ENCODE results near the gene CD200R1. TPM values are rescaled to one million over a fixed set of nuclear protein-coding genes. Genes with fewer than 3 reads are reported as not detected.

Gene CD200R1
- total and polyA plus RNA-seq, 2 of the 8 experiments (the other 6 are each of a cell fraction or from before 2014, with no cell fraction given), result 0.02 TPM; not detected in 1

- no peak for TF ChIP-seq CHD7 (IDR thresholded peaks at IDR 0.05; ENCODE audit: insufficient replicate concordance, low read length)
- no peak for TF ChIP-seq TCF12 (IDR thresholded peaks at IDR 0.05; ENCODE audit: low read depth, low read length)
- TF ChIP-seq ZNF274 (IDR thresholded peaks at IDR 0.05; ENCODE audit: borderline replicate concordance, extremely low read depth, low read length), result no peak
- TF ChIP-seq E2F6 (IDR thresholded peaks at IDR 0.05), result no peak
- TF ChIP-seq SP1 (IDR thresholded peaks at IDR 0.05; ENCODE audit: low read depth, low read length), result no peak
- no peak for TF ChIP-seq FOSL1 (IDR thresholded peaks at IDR 0.05; ENCODE audit: insufficient read depth, low read depth, low read length)
- TF ChIP-seq KDM4A (IDR thresholded peaks at IDR 0.05; ENCODE audit: low read depth, low read length, severe bottlenecking), result no peak
- TF ChIP-seq RNF2 (IDR thresholded peaks at IDR 0.05; ENCODE audit: borderline replicate concordance, low read depth, low read length, missing control alignments, poor library complexity, severe bottlenecking), result no peak
- TF ChIP-seq CHD1 (IDR thresholded peaks at IDR 0.05; ENCODE audit: low read depth, low read length), result no peak
- no peak for TF ChIP-seq GABPA (IDR thresholded peaks at IDR 0.05; ENCODE audit: borderline replicate concordance, insufficient read depth, low read length)
- TF ChIP-seq RFX5 (IDR thresholded peaks at IDR 0.05; ENCODE audit: borderline replicate concordance, low read depth, low read length), result no peak
Observed at GRCh38 chr3:112874725-112875124, 100.2 kb downstream of the CD200R1 start (continued).
